ENCODE measurements around the gene FTCD. TPM values are rescaled to one million over a fixed set of nuclear protein-coding genes. Genes with fewer than 3 reads are reported as not detected.

Gene FTCD
- total and polyA plus RNA-seq, 10 of the 15 experiments (the other 5 are each of a cell fraction or from before 2014, with no cell fraction given), result 0.27 to 0.28 TPM; not detected in 8

DNA sequence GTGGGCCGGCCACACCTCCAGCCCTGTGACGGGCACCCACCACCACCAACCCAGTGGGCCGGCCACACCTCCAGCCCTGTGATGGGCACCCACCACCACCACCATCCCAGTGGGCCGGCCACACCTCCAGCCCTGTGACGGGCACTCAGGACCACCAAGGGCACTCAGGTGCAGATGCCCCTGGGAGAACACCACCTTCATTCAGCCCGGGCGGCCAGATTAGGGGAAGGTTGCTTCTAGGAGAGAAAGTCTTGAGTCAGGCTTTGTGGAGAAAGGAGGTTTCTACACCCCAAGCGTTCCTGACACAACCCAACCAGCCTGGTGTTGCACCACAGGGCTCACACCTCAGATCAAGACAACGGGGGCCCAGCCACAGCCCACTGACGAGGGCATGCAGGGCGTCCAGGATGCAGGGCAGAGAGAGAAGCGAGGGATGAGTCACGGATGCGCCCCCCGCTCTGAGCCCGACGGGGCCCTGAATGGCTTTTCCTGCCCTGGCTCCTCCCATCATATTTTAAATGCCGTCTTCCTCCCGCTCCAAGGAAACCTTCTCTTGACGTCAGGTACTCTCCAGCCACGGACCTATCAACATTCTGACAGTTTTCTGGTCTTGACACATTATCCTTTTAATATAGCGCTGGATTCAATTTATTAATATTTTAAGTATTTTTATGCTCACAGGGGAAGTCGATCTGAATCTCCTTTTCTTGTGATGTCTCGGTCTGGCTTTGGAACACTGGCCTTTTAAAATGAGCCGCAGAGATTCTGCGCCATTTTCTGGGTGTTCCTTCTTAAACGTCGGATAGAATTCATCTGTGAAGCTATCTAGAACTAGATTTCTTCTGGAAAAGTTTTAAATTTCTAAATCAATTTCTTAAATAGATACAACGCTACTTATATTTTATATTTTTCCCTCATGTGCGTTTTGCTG is 29.5 kb upstream of the FTCD start (continued):
- TF ChIP-seq IRF4 (IDR thresholded peaks at IDR 0.05; ENCODE audit: low read depth, low read length) (no peak), MXI1 (IDR thresholded peaks at IDR 0.05; ENCODE audit: low read depth, low read length) (no peak; the same call in 1 of the 2 replicates), PAX8 (IDR thresholded peaks at IDR 0.05) (no peak), CREB1 (IDR thresholded peaks at IDR 0.05; ENCODE audit: low read depth) (peak; percentile 66), PML (IDR thresholded peaks at IDR 0.05; ENCODE audit: low read length) (no peak), TBL1XR1 (IDR thresholded peaks at IDR 0.05; ENCODE audit: low read depth, low read length) (no peak), IKZF1 (conservative IDR thresholded peaks at IDR 0.05) (peak; percentile 39), FOS (IDR thresholded peaks at IDR 0.05; ENCODE audit: borderline replicate concordance, extremely low read depth, insufficient read length) (no peak), ZNF207 (IDR thresholded peaks at IDR 0.05; ENCODE audit: borderline replicate concordance) (no peak), SREBF1 (IDR thresholded peaks at IDR 0.05; ENCODE audit: low read length) (no peak), CHD1 (IDR thresholded peaks at IDR 0.05; ENCODE audit: low read depth, low read length) (no peak), TCF3 (IDR thresholded peaks at IDR 0.05; ENCODE audit: borderline replicate concordance, insufficient read depth, low read depth, low read length) (no peak), EZH2 (IDR thresholded peaks at IDR 0.05; ENCODE audit: borderline replicate concordance, control insufficient read depth, low read depth, low read length) (no peak), CBX3 (IDR thresholded peaks at IDR 0.05; ENCODE audit: borderline replicate concordance, low read depth) (no peak), SMAD5 (IDR thresholded peaks at IDR 0.05; ENCODE audit: low read depth) (no peak), KDM1A (IDR thresholded peaks at IDR 0.05; ENCODE audit: borderline replicate concordance) (no peak)
- TF ChIP-seq, protein P1, sequence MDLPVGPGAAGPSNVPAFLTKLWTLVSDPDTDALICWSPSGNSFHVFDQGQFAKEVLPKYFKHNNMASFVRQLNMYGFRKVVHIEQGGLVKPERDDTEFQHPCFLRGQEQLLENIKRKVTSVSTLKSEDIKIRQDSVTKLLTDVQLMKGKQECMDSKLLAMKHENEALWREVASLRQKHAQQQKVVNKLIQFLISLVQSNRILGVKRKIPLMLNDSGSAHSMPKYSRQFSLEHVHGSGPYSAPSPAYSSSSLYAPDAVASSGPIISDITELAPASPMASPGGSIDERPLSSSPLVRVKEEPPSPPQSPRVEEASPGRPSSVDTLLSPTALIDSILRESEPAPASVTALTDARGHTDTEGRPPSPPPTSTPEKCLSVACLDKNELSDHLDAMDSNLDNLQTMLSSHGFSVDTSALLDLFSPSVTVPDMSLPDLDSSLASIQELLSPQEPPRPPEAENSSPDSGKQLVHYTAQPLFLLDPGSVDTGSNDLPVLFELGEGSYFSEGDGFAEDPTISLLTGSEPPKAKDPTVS (IDR thresholded peaks at IDR 0.05; ENCODE audit: low read depth, low read length), result no peak
- TF ChIP-seq, protein P2, sequence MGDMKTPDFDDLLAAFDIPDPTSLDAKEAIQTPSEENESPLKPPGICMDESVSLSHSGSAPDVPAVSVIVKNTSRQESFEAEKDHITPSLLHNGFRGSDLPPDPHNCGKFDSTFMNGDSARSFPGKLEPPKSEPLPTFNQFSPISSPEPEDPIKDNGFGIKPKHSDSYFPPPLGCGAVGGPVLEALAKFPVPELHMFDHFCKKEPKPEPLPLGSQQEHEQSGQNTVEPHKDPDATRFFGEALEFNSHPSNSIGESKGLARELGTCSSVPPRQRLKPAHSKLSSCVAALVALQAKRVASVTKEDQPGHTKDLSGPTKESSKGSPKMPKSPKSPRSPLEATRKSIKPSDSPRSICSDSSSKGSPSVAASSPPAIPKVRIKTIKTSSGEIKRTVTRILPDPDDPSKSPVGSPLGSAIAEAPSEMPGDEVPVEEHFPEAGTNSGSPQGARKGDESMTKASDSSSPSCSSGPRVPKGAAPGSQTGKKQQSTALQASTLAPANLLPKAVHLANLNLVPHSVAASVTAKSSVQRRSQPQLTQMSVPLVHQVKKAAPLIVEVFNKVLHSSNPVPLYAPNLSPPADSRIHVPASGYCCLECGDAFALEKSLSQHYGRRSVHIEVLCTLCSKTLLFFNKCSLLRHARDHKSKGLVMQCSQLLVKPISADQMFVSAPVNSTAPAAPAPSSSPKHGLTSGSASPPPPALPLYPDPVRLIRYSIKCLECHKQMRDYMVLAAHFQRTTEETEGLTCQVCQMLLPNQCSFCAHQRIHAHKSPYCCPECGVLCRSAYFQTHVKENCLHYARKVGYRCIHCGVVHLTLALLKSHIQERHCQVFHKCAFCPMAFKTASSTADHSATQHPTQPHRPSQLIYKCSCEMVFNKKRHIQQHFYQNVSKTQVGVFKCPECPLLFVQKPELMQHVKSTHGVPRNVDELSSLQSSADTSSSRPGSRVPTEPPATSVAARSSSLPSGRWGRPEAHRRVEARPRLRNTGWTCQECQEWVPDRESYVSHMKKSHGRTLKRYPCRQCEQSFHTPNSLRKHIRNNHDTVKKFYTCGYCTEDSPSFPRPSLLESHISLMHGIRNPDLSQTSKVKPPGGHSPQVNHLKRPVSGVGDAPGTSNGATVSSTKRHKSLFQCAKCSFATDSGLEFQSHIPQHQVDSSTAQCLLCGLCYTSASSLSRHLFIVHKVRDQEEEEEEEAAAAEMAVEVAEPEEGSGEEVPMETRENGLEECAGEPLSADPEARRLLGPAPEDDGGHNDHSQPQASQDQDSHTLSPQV (IDR thresholded peaks at IDR 0.05), result no peak
- TF ChIP-seq, protein P3, sequence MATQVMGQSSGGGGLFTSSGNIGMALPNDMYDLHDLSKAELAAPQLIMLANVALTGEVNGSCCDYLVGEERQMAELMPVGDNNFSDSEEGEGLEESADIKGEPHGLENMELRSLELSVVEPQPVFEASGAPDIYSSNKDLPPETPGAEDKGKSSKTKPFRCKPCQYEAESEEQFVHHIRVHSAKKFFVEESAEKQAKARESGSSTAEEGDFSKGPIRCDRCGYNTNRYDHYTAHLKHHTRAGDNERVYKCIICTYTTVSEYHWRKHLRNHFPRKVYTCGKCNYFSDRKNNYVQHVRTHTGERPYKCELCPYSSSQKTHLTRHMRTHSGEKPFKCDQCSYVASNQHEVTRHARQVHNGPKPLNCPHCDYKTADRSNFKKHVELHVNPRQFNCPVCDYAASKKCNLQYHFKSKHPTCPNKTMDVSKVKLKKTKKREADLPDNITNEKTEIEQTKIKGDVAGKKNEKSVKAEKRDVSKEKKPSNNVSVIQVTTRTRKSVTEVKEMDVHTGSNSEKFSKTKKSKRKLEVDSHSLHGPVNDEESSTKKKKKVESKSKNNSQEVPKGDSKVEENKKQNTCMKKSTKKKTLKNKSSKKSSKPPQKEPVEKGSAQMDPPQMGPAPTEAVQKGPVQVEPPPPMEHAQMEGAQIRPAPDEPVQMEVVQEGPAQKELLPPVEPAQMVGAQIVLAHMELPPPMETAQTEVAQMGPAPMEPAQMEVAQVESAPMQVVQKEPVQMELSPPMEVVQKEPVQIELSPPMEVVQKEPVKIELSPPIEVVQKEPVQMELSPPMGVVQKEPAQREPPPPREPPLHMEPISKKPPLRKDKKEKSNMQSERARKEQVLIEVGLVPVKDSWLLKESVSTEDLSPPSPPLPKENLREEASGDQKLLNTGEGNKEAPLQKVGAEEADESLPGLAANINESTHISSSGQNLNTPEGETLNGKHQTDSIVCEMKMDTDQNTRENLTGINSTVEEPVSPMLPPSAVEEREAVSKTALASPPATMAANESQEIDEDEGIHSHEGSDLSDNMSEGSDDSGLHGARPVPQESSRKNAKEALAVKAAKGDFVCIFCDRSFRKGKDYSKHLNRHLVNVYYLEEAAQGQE (IDR thresholded peaks at IDR 0.05; ENCODE audit: low read depth, low read length), result no peak
- TF ChIP-seq, protein P4, sequence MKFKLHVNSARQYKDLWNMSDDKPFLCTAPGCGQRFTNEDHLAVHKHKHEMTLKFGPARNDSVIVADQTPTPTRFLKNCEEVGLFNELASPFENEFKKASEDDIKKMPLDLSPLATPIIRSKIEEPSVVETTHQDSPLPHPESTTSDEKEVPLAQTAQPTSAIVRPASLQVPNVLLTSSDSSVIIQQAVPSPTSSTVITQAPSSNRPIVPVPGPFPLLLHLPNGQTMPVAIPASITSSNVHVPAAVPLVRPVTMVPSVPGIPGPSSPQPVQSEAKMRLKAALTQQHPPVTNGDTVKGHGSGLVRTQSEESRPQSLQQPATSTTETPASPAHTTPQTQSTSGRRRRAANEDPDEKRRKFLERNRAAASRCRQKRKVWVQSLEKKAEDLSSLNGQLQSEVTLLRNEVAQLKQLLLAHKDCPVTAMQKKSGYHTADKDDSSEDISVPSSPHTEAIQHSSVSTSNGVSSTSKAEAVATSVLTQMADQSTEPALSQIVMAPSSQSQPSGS (IDR thresholded peaks at IDR 0.05; ENCODE audit: low read length), result no peak

All from GM12878 (cell line).